ENCODE data around the gene HOXA11. TPM values are rescaled to one million over a fixed set of nuclear protein-coding genes. Genes with fewer than 3 reads are reported as not detected.

The HOXA11 gene
- total and polyA plus RNA-seq, 2 of the 4 experiments (the other 2 are of a cell fraction), result 0.05 TPM; not detected in 1

- ChIA-PET POLR2A (ENCODE audit: unreplicated experiment) (no interaction called here), CTCF (interaction anchor here (0.5 to 1.9 kb wide), 12 partner anchors 8 to 1888 kb away, joined by 3 to 6 read pairs (median 4); partner anchors contain the start of gene HOXA3)
- Histone ChIP-seq H3K56ac (ENCODE audit: extremely low read depth, insufficient read depth, low read length) (peak overlapping the region; percentile 56; the same call in 1 of the 2 replicates), H3K9ac (ENCODE audit: low read depth, low read length) (peak overlapping the region; percentile 87), H3K27me3 (ENCODE audit: control insufficient read depth, insufficient read depth, low read length) (no peaks in the 10 kb centered on the region), H3K4me3 (ENCODE audit: insufficient read depth, low read depth, low read length) (peak overlapping the region; percentile 40), H4K8ac (ENCODE audit: low read depth in 2 of 2, low read length in 2 of 2) (peak overlapping the region; percentile 58 to 84), H3K27ac (ENCODE audit: insufficient read depth, low read length) (peak overlapping the region; percentile 80), H3K4ac (ENCODE audit: low read depth, low read length) (peak overlapping the region; percentile 79), H2BK20ac (ENCODE audit: low read depth, low read length) (peak overlapping the region; percentile 30; the same call in 1 of the 2 replicates), H4K91ac (ENCODE audit: insufficient read depth, low read depth, low read length) (peak overlapping the region; percentile 76; the same call in 1 of the 2 replicates), H2AK5ac (ENCODE audit: low read depth, low read length) (no peak overlapping the region), H3K4me2 (ENCODE audit: low read depth, low read length) (peak overlapping the region; percentile 83), H3K18ac (ENCODE audit: low read depth, low read length) (peak overlapping the region; percentile 77; the same call in 1 of the 2 replicates), H3K9me1 (ENCODE audit: insufficient read depth, low read length) (no peaks in the 10 kb centered on the region), H3K23ac (ENCODE audit: low read depth, low read length) (peak overlapping the region; percentile 86), H2BK120ac (ENCODE audit: low read depth, low read length) (peak overlapping the region; percentile 73), H3K36me3 (ENCODE audit: control insufficient read depth, insufficient read depth, low read length) (peaks cover 9% of the 10 kb centered on the region), H2AK9ac (replicated peaks; ENCODE audit: low read depth, low read length, poor library complexity) (peak overlapping the region; percentile 69), H2BK5ac (ENCODE audit: low read depth, low read length, poor library complexity, severe bottlenecking) (peak overlapping the region; percentile 66), H3K4me1 (ENCODE audit: control insufficient read depth, insufficient read depth, low read length) (peaks cover 18% of the 10 kb centered on the region), H2BK15ac (ENCODE audit: low read depth, low read length) (peak overlapping the region; percentile 33; the same call in 1 of the 3 replicates), H3K9me3 (ENCODE audit: control insufficient read depth, insufficient read depth, low read length) (no peaks in the 10 kb centered on the region), H4K20me1 (ENCODE audit: insufficient read depth, low read length) (no peaks in the 10 kb centered on the region), H4K5ac (ENCODE audit: low read depth, low read length) (peak overlapping the region; percentile 76; the same call in 1 of the 2 replicates), H2AFZ (replicated peaks; ENCODE audit: low read length, poor library complexity) (peak overlapping the region; percentile 90), H3K79me1 (ENCODE audit: low read depth in 1 of 2, low read length in 2 of 2) (peaks cover 9 to 35% of the 10 kb centered on the region in 2 experiments; a peak in 3 of 4 replicates), H3K14ac (replicated peaks; ENCODE audit: low read depth, low read length) (peak overlapping the region; percentile 51)
- no peak for ATAC-seq (ENCODE audit: low read depth)
- TF ChIP-seq CEBPB (IDR thresholded peaks at IDR 0.05; ENCODE audit: low read depth, low read length) (no peak), RCOR1 (IDR thresholded peaks at IDR 0.05; ENCODE audit: insufficient replicate concordance, low read length) (no peak), FOS (IDR thresholded peaks at IDR 0.05; ENCODE audit: low read depth, low read length) (no peak), POLR2A (IDR thresholded peaks at IDR 0.05; ENCODE audit: low read depth, low read length) (peak; percentile 18), MAZ (IDR thresholded peaks at IDR 0.05; ENCODE audit: borderline replicate concordance, low read depth, low read length) (no peak)
- dilution Hi-C loops (cut with HindIII; ENCODE audit: low sequenced_read_pairs, unreplicated experiment), result no loop called here
- no TSS peak for BruUV-seq (replicated peaks)
- 2% methylated on average over 26 of the region's 31 CpGs; no CpG with 5 or more reads in 1 of the 2 experiments for WGBS, 2 experiments (ENCODE audit: extremely low coverage in 2 of 2, insufficient read length in 1 of 2)
- intact Hi-C loops (cut with micrococcal nuclease), result loop anchor here (5.0 kb wide), 2 partner anchors 1052 to 1252 kb away; no protein-coding TSS in a partner anchor
- in situ Hi-C loops (cut with MboI; ENCODE audit: low sequenced_read_pairs), result loop anchor here (5.0 to 10.0 kb wide), 3 partner anchors 42 to 950 kb away; partner anchors contain the start of gene HOXA2
- no peak for DNase-seq
These were observed 40.3 kb downstream of the HOXA11 start for GRCh38 chr7:27144781-27145164.

Data from IMR-90 (cell line).